Astrocyte of the spinal cord (primary cell): ENCODE data around the gene CHCHD3.
"Not testable (repeated sequence)": the region's sequence is repeated elsewhere in the genome, so short reads cannot be mapped to it uniquely, and the experiment has no call there.

Experiments used
- DNase-seq: peaks from one replicate; pipeline ENCODE4 v3.0.0; 2011; ENCODE audit warnings: low read depth, low spot score
- H3K4me3 ChIP-seq: 2 replicates; pipeline ENCODE4 v1.5.1; 2011; ENCODE audit warnings: low read depth, mild to moderate bottlenecking, low read length, moderate library complexity
- CTCF ChIP-seq: IDR thresholded peaks from 2 replicates; pipeline ENCODE4 v1.5.1; 2012; ENCODE audit warnings: low read depth, mild to moderate bottlenecking, low read length, inconsistent platforms
- in situ Hi-C: cut with HindIII; loops from 2 replicates; pipeline ENCODE4 v1.10.0; 2017; ENCODE audit warnings: low sequenced_read_pairs

CHCHD3 gene

GRCh38 chr7:132935608-132936007 is 146.3 kb downstream of the CHCHD3 start:
- TF ChIP-seq CTCF: no peak
- no peak overlapping the region for H3K4me3 ChIP-seq
- no peak for DNase-seq
- in situ Hi-C loops: no loop called here

- no peak for DNase-seq
- in situ Hi-C loops: no loop called here
- TF ChIP-seq CTCF: no peak
- no peak overlapping the region for H3K4me3 ChIP-seq
Measured at GRCh38 chr7:132934017-132934416, 147.9 kb downstream of the CHCHD3 start.

GRCh38 chr7:132933072-132933458 is 148.8 kb downstream of the CHCHD3 start:
- no peak overlapping the region for H3K4me3 ChIP-seq
- TF ChIP-seq CTCF: no peak
- DNase-seq: peak; percentile 37
- in situ Hi-C loops: no loop called here

GRCh38 chr7:132932296-132933071 is 149.4 kb downstream of the CHCHD3 start:
- no peak for DNase-seq
- no peak overlapping the region for H3K4me3 ChIP-seq
- in situ Hi-C loops: no loop called here
- TF ChIP-seq CTCF: no peak

- in situ Hi-C loops: no loop called here
- peak; percentile 44 for TF ChIP-seq CTCF
- no peak overlapping the region for H3K4me3 ChIP-seq
- DNase-seq: no peak
Measured at GRCh38 chr7:132930881-132931280, 151.0 kb downstream of the CHCHD3 start.

- DNase-seq, in situ Hi-C loops, H3K4me3 ChIP-seq: not testable (repeated sequence)
Measured at GRCh38 chr7:132929944-132930343, 151.9 kb downstream of the CHCHD3 start.

GRCh38 chr7:132919771-132920170 is 162.1 kb downstream of the CHCHD3 start:
- no peak for TF ChIP-seq CTCF
- in situ Hi-C loops: no loop called here
- no peak overlapping the region for H3K4me3 ChIP-seq
- no peak for DNase-seq
